Transverse colon (tissue), 4 donors: ENCODE results near the gene H2BK1. TPM values are rescaled to one million over a fixed set of nuclear protein-coding genes. Genes with fewer than 3 reads are reported as not detected.

Source experiments
- DNase-seq: peaks from one replicate; pipeline ENCODE4 v3.0.0-alpha.2; 2019
- H3K27ac ChIP-seq, 4 donors: fragments of 200-600 bp; sonication (generic); 2 replicates each; pipeline ENCODE4 v1.5.1; 2016 to 2018; ENCODE audit warnings: inconsistent platforms in 4 of 4
- H3K27me3 ChIP-seq: fragments of 200-600 bp; sonication (generic); 2 replicates; pipeline ENCODE4 v1.5.1; 2017; ENCODE audit warnings: inconsistent platforms
- H3K36me3 ChIP-seq, 4 donors: fragments of 200-600 bp; sonication (generic); 2 replicates each; pipeline ENCODE4 v1.5.1; 2017 to 2019; ENCODE audit warnings: inconsistent platforms in 4 of 4
- H3K4me1 ChIP-seq, 4 donors: fragments of 200-600 bp; sonication (generic); 2 replicates each; pipeline ENCODE4 v1.5.1; 2017 to 2020; ENCODE audit warnings: inconsistent platforms in 4 of 4
- H3K4me3 ChIP-seq, 4 donors: fragments of 200-600 bp; sonication (generic); 1 replicate in 1 of 4; 2 replicates in 3 of 4; pipeline versions ENCODE4 v1.5.1 to v1.6.1; 2017 to 2019; ENCODE audit warnings: inconsistent platforms in 4 of 4
- H3K9me3 ChIP-seq, 2 donors: fragments of 200-600 bp; sonication (generic); 2 replicates each; pipeline ENCODE4 v1.5.1; 2017 to 2019; ENCODE audit warnings: inconsistent platforms in 2 of 2
- EP300 ChIP-seq: sonication (generic); formaldehyde crosslinking; IDR thresholded peaks from one replicate; pipeline ENCODE4 v1.6.1; 2017; ENCODE audit warnings: antibody characterized with exemption, low read depth
- POLR2A ChIP-seq: fragments of 450-650 bp; IDR thresholded peaks from one replicate; pipeline ENCODE4 v1.6.1; 2016; ENCODE audit warnings: antibody characterized with exemption, mild to moderate bottlenecking, moderate library complexity
- POLR2AphosphoS5 ChIP-seq, 3 donors: sonication (generic); formaldehyde crosslinking; IDR thresholded peaks; one replicate each; pipeline ENCODE4 v1.6.1; 2016; ENCODE audit warnings: antibody characterized with exemption in 3 of 3
- WGBS, 2 donors: methylation state at CpG; one replicate each; pipeline ENCODE4 v1.1.5; 2018; ENCODE audit warnings: low coverage in 1 of 2; 5-methylcytosine and 5-hydroxymethylcytosine counted together
- in situ Hi-C, 4 donors: fragments of 200-750 bp; cut with MboI; loops; one replicate each; pipeline versions ENCODE4 v1.15.0 to v1.15.1; 2017; ENCODE audit warnings: low sequenced_read_pairs in 3 of 4, low pct_ligation_motif_present in 1 of 4, low pct_unique_long_range_greater_than_20kb in 1 of 4
- intact Hi-C: fragments of 100-400 bp; cut with DNase I; formaldehyde crosslinking; loops from one replicate; pipeline ENCODE4 v1.15.1; 2023; ENCODE audit warnings: low total_unique reads
- total RNA-seq, 4 donors: library from RNA; depleted of rRNA; stranded (reverse); fragments of >200 nt; gene quantifications; one replicate each; pipeline ENCODE4 v1.1.0, GENCODE V29; 2016
- TF ChIP-seq, protein P1 (sequence below), 5 experiments: fragments of 200-600 bp in 3 of 5; fragments of 450-650 bp in 2 of 5; sonication (generic) in 3 of 5; IDR thresholded peaks; 1 replicate in 2 of 5; 2 replicates in 3 of 5; pipeline ENCODE4 v1.5.1; 2016 to 2017; ENCODE audit warnings: antibody characterized with exemption in 5 of 5, inconsistent platforms in 3 of 5, mild to moderate bottlenecking in 2 of 5, moderate library complexity in 1 of 5

H2BK1 gene
- total RNA-seq, 4 donors from 2014 or later = not detected

DNA sequence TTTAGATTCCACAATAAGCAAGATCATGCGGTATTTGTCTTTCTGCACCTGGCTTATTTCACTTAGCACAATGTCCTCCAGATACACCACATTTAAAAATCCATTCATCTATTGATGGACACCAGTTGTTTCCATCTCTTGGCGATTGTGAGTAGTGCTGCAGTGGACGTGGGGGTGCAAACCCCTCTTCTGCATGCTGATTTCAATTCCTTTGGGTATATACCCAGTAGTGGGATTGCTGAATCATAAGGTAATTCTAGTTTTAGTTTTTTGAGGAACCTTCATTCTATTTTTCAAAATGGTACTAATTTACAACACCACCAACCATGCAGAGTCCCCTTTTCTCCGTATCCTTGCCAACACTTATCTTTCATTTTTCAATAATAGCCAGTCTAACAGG, 21.2 kb downstream of the H2BK1 start:
- Histone ChIP-seq H3K27ac (no peak overlapping the region), H3K27me3 (no peaks in the 10 kb centered on the region), H3K36me3 (no peaks in the 10 kb centered on the region), H3K4me3 (no peak overlapping the region), H3K4me1 (no peaks in the 10 kb centered on the region), H3K9me3 (no peaks in the 10 kb centered on the region)
- WGBS, 2 donors = 77 to 100% methylated on average over 1 to 4 of the region's 4 CpGs
- in situ Hi-C loops = no loop called here
- intact Hi-C loops = no loop called here
- TF ChIP-seq, protein P1, sequence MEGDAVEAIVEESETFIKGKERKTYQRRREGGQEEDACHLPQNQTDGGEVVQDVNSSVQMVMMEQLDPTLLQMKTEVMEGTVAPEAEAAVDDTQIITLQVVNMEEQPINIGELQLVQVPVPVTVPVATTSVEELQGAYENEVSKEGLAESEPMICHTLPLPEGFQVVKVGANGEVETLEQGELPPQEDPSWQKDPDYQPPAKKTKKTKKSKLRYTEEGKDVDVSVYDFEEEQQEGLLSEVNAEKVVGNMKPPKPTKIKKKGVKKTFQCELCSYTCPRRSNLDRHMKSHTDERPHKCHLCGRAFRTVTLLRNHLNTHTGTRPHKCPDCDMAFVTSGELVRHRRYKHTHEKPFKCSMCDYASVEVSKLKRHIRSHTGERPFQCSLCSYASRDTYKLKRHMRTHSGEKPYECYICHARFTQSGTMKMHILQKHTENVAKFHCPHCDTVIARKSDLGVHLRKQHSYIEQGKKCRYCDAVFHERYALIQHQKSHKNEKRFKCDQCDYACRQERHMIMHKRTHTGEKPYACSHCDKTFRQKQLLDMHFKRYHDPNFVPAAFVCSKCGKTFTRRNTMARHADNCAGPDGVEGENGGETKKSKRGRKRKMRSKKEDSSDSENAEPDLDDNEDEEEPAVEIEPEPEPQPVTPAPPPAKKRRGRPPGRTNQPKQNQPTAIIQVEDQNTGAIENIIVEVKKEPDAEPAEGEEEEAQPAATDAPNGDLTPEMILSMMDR (IDR thresholded peaks at IDR 0.05) = no peak
- TF ChIP-seq POLR2AphosphoS5 (IDR thresholded peaks at IDR 0.05) = no peak
- TF ChIP-seq POLR2A = no peak
- no peak for DNase-seq

DNA sequence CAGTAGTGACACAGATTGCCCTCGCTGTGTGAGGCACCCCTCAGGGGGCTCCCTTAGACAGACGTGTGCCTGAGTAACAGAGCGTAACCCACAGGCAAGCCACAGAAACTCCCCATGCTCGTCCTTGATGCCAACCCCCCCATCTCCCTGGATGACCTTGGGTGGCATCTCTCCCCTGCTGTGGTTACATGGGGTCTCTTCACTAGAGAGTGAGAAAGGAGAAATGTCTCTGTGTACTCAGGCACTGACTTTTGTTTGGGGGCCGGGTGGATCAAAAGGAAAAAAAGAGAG, 22.1 kb downstream of the H2BK1 start:
- in situ Hi-C loops = no loop called here
- Histone ChIP-seq H3K27ac (no peak overlapping the region), H3K4me3 (no peak overlapping the region), H3K9me3 (no peaks in the 10 kb centered on the region), H3K36me3 (no peaks in the 10 kb centered on the region), H3K4me1 (no peaks in the 10 kb centered on the region), H3K27me3 (no peaks in the 10 kb centered on the region)
- TF ChIP-seq EP300 = no peak
- TF ChIP-seq POLR2A = no peak
- TF ChIP-seq, protein P1 (IDR thresholded peaks at IDR 0.05) = no peak
- no peak for TF ChIP-seq POLR2AphosphoS5 (IDR thresholded peaks at IDR 0.05)
- DNase-seq = no peak
- WGBS, 2 donors = 29 to 61% methylated on average over 1 to 5 of the region's 5 CpGs
- intact Hi-C loops = no loop called here

DNA sequence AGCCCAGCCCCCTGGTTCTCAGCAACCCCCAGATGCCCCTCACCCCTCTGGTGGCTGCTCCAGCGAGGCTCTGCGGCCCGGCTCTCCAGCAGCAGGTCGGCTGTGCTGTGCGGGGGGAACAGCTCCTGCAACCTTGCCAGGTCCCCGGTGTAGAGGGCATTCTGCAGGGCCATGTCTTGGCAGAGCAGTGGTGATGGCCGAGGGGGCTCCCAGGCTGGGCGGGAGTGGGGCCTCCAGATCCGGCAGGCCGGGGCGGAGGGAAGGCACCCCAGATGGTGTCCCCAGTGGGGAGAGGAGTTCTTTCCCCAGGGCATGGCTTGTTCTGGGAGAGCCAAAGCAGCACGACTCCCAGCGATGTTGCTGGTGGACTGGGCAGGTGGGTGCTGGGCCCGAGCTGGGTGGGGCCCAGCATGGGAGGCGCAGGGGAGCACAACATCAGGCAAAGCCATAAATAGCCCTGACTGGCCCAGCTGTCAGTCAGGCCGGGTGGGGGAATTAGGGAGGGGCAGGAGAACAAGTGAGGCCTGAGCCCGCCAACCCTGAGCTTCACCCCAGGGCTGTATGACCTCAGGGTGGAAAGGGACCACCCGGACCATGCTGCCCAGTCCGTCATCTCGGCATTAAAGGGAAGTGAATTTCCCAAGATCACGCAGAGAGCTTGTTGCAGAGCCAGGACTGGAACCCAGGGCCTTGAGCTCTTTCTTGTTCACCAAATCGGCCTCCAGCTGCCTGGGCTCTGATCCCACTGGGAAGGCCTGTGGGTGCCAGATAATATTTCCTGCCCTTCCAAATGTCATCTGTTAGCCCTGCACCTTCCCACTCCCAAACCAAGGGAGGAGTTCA, 22.7 kb downstream of the H2BK1 start:
- H3K27ac ChIP-seq = no peak overlapping the region
- no peaks in the 10 kb centered on the region for H3K4me1 ChIP-seq
- H3K9me3 ChIP-seq = no peaks in the 10 kb centered on the region
- no peak for DNase-seq
- H3K36me3 ChIP-seq = no peaks in the 10 kb centered on the region
- 66% methylated on average over 20 of the region's 22 CpGs; no CpG with 5 or more reads in 1 of the 2 donors for WGBS, 2 donors
- no peaks in the 10 kb centered on the region for H3K27me3 ChIP-seq
- no peak for TF ChIP-seq POLR2A
- TF ChIP-seq, protein P1 (IDR thresholded peaks at IDR 0.05) = no peak
- TF ChIP-seq POLR2AphosphoS5 (IDR thresholded peaks at IDR 0.05) = no peak
- TF ChIP-seq EP300 = no peak
- intact Hi-C loops = no loop called here
- H3K4me3 ChIP-seq = no peak overlapping the region
- in situ Hi-C loops = no loop called here

DNA sequence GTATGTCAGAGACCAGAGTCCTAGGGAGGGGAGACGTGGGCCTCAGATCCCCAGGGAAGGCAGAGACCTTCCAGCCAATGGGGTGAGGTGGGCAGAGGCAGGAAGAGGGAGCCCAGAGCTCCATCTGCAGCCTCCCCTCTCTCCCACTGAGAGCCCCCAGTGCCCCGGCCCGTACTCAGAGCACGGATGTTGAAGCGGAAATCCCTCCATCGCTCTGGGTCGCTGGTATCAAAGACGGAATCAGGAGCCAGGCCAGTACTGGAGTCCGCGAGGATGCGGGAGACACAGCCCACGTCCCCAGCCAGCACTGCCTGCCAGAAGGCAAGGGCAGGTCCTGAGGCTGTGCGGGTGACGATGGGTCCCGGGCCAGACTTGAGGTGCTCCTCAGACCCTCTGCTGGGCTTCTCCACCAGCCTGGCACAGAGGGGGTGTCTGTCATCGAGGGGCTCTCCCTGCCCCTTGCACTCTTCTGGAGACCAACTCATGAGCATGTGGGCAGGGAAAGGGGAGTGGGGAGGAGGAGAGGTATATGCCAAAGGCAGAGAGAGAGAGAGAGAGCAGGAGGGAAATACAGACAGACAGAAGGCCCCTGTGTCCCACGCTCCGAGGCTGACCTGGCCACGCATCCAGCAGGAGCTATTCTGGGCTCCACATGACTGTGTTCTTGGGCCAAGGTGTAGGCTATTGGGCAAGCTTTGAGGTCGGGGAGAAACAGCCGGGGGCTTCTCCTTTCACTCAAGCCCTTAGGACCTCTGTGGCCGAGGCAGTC, 23.5 kb downstream of the H2BK1 start, which contains the start of gene ASB10:
TSS of gene ASB10 (minus strand) at position 611 of the 769 bp plus-strand sequence. CDS start at position 491, 120 bp downstream.
- no peak for TF ChIP-seq EP300
- WGBS, 2 donors = 84% methylated on average over 22 of the region's 22 CpGs; no CpG with 5 or more reads in 1 of the 2 donors
- in situ Hi-C loops (no loop called here), intact Hi-C loops (no loop called here)
- Histone ChIP-seq H3K27ac (no peak within 1 kb of the TSS), H3K4me1 (no peaks in the 10 kb centered on the region), H3K9me3 (no peaks in the 10 kb centered on the region), H3K36me3 (no peaks in the 10 kb centered on the region), H3K27me3 (no peaks in the 10 kb centered on the region), H3K4me3 (no peak within 1 kb of the TSS)
- DNase-seq = no peak
